Inflammatory macrophage (primary cell): Measurements from ENCODE around the gene PATE2.

Source experiments
- DNase-seq, 2 donors: peaks; one replicate each; pipeline ENCODE4 v3.0.0-alpha.2; 2020 to 2022
- total RNA-seq, 18 experiments: gene quantifications; one replicate each; lab custom pipeline; 2026; ENCODE audit warnings: mixed read lengths in 6 of 18, inconsistent platforms in 2 of 18; lab: John Stamatoyannopoulos, UW

The PATE2 gene
- 0 to 0.09 (median 0) reads per million in 18 experiments for total RNA-seq

DNA sequence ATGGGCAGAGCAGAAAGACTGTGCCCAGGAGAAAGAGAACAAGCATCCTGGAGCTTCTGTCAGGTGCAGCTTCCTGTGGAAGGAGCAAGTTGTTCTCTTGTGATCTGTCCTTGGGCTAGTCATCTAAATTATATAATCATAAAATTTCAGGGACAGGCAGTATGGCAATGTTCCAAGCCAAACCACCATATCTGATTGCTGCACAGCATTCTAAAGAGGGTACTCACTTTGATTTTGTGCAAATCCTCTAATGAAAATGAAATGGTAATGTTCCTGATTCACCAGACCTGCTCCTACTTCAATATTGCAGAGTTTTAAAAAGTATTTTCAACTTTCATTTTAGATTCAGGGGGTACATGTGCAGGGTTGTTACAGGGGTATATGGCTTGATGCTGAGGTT lies at the start of gene PATE2:
Gene PATE2 (minus strand): TSS at position 101 of the 400 bp plus-strand sequence. CDS start 55 bp downstream, at position 46.
- no peak for DNase-seq

GRCh38 chr11:125807909-125808308 lies 29.3 kb upstream of the PATE2 start:
- DNase-seq: no peak

GRCh38 chr11:125802387-125802786 lies 23.8 kb upstream of the PATE2 start:
- DNase-seq: no peak

GRCh38 chr11:125799808-125800207 lies 21.2 kb upstream of the PATE2 start:
- no peak for DNase-seq

GRCh38 chr11:125797641-125798040 lies 19.0 kb upstream of the PATE2 start:
- no peak for DNase-seq

DNA sequence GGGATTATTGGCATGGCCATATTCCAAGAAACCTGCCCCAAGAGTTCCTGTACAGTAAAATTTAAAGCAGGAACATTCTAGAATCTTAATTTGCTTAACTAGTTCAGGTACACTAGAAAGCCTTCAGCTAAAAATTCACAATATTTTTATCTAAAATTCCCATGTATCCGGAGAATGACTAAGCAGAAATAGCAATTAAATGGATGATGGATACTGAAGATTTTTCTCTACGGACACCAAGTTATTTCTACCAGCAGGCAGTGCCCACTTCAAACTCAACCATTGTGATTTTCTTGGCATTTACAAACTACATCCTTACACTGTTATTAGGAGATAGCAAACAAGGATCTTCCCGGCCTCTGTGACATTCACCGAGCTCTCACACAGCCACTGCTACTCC lies 12.2 kb upstream of the PATE2 start:
- no peak for DNase-seq

DNA sequence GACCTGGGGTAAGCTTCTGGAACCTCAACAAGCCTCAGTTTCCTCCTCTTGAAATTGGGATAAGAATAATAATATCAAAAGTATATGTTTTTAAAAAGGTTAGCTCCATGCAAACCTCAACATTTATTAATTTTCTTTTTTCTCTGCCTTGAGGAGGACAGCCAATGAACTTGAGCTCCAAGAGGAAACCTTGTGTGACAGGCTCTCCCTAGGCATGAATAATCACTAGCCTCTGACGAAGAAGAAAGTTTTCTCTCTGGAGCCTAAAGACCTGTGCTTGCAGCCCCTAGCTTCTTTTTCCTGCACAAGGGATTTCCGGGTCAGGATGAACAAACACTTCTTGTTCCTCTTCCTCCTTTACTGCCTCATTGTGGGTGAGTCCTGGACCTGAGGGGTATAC lies 9.2 kb upstream of the PATE2 start, which contains the start of gene PATE3:
Gene PATE3 (plus strand): TSS at position 301 of the 400 bp plus-strand sequence. CDS start 25 bp downstream, at position 326.
- no peak for DNase-seq

- no peak for DNase-seq
Observed at GRCh38 chr11:125784678-125785077, 6.0 kb upstream of the PATE2 start.

DNA sequence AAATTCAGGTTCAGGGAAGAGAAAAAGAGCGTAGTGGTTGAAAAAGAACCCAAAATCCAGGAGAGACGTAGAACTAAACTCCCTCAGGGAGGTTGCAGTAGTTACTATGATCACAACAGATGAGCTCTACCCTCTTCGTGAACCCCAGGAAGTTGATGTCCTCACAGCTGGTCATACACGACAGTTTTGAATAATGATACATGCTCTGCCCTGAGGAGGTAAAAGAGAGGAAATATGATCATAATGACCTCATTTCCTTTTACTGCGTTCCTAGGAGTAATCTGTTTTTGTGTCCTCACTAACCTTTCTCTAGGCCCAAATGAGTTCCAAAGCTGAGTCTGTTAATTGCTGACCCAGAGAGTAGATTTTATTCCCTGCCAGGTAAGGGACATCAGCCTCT lies 1.3 kb downstream of the PATE2 start:
- DNase-seq: no peak

DNA sequence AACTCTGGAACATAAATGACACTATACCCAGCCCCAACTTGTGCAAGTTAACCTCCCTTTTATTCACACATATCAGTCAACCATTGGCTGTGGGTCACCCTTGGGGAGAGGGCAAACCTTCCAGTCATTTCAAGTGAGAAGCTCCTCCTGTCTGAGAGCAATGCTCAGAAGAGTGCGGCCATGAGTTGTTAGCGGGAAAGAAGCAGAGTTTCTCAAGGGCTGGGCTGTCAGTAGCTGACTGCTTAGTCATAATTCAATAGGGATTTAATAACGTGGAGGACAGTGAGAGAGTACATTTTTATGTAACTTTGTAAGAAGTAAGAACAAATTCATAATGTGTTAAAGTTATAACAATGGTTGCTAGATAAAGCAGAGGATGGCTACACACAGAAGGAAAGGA lies 5.1 kb downstream of the PATE2 start:
- no peak for DNase-seq

- DNase-seq: no peak
Observed at GRCh38 chr11:125772834-125773505, 5.7 kb downstream of the PATE2 start.

GRCh38 chr11:125770583-125770982 lies 8.0 kb downstream of the PATE2 start:
- no peak for DNase-seq

GRCh38 chr11:125768336-125769046 lies 10.1 kb downstream of the PATE2 start:
- no peak for DNase-seq

GRCh38 chr11:125766251-125766650 lies 12.4 kb downstream of the PATE2 start:
- DNase-seq: no peak

- no peak for DNase-seq
Observed at GRCh38 chr11:125763483-125763882, 15.1 kb downstream of the PATE2 start.

DNA sequence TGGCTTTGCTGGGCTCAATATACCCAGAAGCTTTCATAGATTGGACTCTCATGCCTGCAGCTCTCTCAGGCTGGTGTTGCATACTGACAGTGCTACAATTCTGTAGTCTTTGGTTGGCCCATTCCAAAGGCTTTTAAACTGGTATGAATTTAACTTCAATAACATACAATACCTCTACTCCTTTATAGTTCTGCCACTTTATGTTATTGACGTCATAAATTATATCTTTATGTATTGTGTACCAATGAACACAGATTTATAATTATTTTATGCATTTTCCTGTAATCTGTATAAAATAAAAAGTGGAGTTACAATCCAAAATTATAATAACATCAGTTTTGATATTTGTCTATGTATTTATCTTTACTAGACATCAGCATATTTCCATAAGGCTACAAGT lies 16.2 kb downstream of the PATE2 start:
- no peak for DNase-seq

GRCh38 chr11:125756050-125756449 lies 22.6 kb downstream of the PATE2 start:
- no peak for DNase-seq

DNA sequence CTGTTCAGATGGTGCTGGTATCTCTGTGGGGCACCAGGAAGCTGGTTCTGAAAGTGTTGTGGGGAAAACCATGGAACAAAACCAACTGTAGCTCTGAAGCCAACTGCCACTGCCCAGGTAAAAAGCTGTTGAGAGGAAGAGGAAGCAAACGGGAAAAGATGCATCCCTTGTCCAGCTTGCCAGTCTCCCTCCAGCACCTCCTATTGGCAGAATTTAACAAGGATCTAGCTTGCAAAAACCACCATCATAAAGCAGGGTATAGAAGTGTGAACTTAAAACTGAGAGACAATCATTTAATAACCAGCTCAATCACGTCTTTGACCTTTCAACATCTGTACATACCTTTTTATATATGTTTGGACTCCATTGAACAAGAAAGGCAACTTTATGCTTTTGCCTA lies 28.0 kb downstream of the PATE2 start:
- no peak for DNase-seq

- no peak for DNase-seq
Observed at GRCh38 chr11:125745979-125746378, 32.6 kb downstream of the PATE2 start, which contains the start of gene PATE1. Gene PATE1, plus strand, starts transcription at chr11:125746279. Its CDS starts 26 bp downstream, at chr11:125746305.

GRCh38 chr11:125743681-125744080 lies 34.9 kb downstream of the PATE2 start:
- DNase-seq: no peak

DNA sequence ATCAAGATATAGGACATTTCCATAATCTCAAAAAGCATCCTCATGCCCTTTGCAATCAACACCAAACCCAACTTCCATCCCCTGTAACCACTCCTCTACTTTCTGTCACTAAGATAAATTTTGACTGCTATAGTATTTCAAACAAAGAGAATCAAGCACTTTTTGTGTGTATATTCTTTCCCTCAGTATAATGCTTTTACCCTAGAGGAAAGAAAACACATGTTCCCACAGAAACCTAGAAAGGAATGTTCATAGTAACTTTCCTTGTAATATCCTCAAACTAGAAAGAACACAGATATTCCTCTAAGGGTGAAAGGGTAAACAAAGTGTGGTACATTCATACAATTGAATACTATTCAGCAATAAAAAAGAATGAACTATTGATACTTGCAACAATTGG lies 38.0 kb downstream of the PATE2 start:
- no peak for DNase-seq

- no peak for DNase-seq
Observed at GRCh38 chr11:125728969-125729368, 49.7 kb downstream of the PATE2 start.
